Stimulated activated naive CD8-positive, alpha-beta T cell treated with anti-CD3 and anti-CD28 coated beads, Interleukin-15, amount 100 ng/mL, for 72 hours (primary cell): Measurements from ENCODE around the gene CDK6.

ENCODE experiments used
- ATAC-seq: fragments of 150-1000 bp; cut with Tn5 transposase; 2 replicates; pipeline ENCODE4 v1.10.0; 2021; ENCODE audit warnings: mild to moderate bottlenecking, moderate library complexity
- DNase-seq, 2 donors: peaks; one replicate each; pipeline ENCODE4 v3.0.0; 2021 to 2022
- H3K27ac Mint-ChIP-seq, 2 donors: one replicate each; pipeline ENCODE4 v1.8.0; 2022; ENCODE audit warnings: mild to moderate bottlenecking in 2 of 2, mixed read lengths in 2 of 2, moderate library complexity in 2 of 2
- H3K27me3 Mint-ChIP-seq: one replicate; pipeline ENCODE4 v1.8.0; 2022; ENCODE audit warnings: mixed read lengths
- H3K4me1 Mint-ChIP-seq: one replicate; pipeline ENCODE4 v1.8.0; 2022; ENCODE audit warnings: mild to moderate bottlenecking, mixed read lengths
- H3K4me3 Mint-ChIP-seq, 2 donors: one replicate each; pipeline ENCODE4 v1.8.0; 2022; ENCODE audit warnings: mild to moderate bottlenecking in 2 of 2, mixed read lengths in 2 of 2, moderate library complexity in 1 of 2
- H3K9me3 Mint-ChIP-seq, 2 donors: one replicate each; pipeline ENCODE4 v1.8.0; 2022; ENCODE audit warnings: mixed read lengths in 2 of 2

Gene CDK6

DNA sequence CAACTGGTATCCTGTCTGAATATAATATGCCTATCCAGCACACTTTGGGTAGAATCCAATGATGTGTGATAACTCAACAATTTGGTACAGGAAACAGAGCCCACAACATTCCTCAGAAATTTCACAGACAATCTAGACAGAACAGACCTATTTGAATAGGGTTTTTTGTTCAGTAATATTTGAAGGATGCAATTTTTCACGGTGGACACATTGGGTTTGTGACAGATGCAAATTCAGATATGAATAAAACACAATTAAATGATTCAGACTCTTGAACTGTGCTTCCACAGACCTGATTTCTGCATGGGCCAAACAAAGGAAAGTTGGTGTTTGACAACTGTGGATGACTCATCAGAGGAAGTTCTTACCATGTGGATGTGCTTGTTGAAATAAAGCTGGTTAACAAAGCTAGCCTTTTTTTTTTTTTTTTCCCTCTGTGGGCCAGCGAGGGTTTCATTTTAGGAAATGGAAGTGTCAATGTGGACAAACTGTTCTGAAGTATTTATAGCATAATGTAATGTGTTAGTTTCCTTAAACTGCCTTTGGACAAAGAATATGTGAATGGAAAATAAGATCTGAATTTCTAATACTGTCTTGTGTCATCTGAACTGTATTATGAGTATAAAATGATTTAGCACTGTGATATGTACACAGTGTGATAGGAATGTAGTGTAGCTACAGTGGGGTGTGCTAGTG, 203.0 kb downstream of the CDK6 start:
- H3K27me3 Mint-ChIP-seq: no peaks in the 10 kb centered on the region
- peak; percentile 7 for ATAC-seq
- peak overlapping the region; percentile 94 to 96 for H3K27ac Mint-ChIP-seq
- H3K4me1 Mint-ChIP-seq: peaks cover 86% of the 10 kb centered on the region
- H3K4me3 Mint-ChIP-seq: peak overlapping the region; percentile 71 to 74
- DNase-seq: peak in 1 of 2 donors; percentile 52
- H3K9me3 Mint-ChIP-seq: peaks cover 13 to 16% of the 10 kb centered on the region in 2 donors

DNA sequence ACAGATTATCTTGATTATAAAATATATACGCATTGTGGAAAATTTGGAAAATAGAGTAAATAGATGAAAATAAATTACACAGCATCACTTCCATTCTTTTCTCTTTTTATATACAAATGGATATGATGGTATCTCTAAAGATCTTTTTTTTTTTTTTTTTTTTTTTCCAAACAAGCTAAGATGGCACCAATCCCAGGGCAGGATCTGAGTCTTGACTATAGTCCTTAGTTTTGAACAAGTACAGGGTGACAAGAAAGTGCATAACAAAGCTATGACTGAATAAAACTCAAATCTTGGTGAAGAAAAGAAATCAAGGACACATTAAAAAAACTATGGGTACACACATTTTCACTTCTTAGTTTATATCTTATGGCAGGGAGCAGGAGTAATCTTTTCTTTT, 203.6 kb downstream of the CDK6 start:
- Mint-ChIP-seq H3K27ac (peak overlapping the region; percentile 94 to 96), H3K27me3 (no peaks in the 10 kb centered on the region), H3K4me1 (peaks cover 86% of the 10 kb centered on the region), H3K4me3 (peak overlapping the region; percentile 71 to 74), H3K9me3 (peaks cover 18 to 20% of the 10 kb centered on the region in 2 donors)
- DNase-seq (no peak), ATAC-seq (no peak)

DNA sequence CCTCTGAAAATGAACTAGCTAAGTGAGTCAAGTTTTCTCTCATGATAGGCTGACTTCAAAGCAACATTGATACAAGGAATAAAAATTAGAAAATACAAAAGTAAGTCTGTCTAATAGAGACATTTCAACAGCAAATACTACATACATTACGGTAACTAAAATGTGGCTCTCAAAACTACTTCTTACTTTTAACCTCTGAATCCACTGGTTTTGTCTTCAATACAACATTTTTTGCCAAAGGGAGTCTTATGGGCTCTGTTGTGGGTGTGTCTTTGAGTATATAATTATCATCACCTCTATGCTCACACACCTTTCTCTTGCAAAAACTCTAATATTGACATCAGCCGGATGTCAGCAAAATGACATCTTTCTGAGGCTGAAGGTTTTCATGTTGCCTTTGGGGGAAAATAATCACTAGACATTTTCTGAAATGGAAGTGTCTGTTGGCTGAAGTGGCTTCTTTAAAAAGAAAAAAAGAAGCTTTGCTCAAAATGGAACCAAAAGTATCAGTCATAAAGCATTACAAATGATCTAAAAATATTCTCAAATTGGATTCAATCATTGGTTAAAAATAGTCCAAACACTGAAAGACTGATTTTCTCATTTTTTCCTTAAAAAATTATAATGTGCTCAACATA, 204.4 kb downstream of the CDK6 start:
- Mint-ChIP-seq H3K4me3 (peak overlapping the region; percentile 41 to 47), H3K9me3 (peaks cover 18 to 20% of the 10 kb centered on the region in 2 donors), H3K27ac (peak overlapping the region; percentile 93 to 98), H3K4me1 (peaks cover 88% of the 10 kb centered on the region), H3K27me3 (no peaks in the 10 kb centered on the region)
- ATAC-seq: peak; percentile 11
- no peak for DNase-seq

DNA sequence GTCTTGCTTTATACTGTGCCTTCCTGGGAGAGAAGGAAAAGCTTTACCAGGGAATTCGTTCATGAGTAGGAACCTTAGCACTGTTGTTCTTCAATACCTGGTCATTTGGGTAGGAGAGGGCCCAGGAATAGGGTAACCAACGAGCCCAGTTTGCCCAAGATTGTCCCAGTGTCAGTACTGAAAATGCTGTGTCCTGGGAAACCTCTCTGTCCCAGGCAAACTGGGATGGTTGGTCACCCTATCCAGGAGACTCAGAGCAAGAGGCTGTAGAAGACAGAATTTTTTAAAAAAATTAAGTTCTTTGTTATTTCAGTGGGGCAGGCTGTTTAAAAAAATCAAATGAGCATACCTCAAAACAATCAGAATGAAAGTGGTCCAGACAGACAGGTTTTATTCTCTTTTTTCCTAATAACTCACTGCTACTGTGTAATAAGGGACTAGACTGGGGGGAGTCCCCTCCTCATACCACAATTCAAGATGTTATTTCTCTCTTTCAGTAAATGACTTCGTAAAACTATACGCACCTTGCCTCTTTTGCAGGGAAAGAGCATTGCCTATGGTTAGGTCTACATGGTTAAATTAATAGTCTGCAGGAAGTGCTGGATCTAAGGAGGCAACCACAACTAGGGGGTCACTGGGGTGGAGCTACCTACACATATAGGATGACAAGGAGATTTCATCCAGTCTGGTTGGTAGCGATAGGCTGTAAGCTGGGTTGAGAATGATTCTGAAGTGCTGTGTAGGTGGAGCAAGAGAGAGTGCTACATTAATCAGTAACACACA, 205.1 kb downstream of the CDK6 start:
- peaks cover 91% of the 10 kb centered on the region for H3K4me1 Mint-ChIP-seq
- H3K4me3 Mint-ChIP-seq: peak overlapping the region; percentile 41 to 47

DNA sequence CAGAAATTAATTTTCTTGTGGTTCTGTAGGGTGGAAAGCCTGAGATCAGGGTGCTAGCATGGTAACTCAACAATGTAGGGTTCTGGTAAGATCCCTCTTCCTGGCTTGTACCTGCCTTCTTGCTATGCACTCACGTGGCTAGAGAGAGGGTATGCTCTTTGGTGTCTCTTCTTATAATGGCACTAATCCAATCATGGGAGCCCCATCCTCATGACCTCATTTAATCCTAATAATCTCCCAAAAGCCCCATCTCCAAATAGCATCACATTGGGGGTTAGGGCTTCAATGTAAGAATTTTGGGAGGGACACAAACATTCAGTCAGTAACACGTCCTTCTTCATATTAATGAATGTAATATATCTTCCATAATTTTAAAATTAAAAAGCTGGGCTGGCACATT, 206.6 kb downstream of the CDK6 start:
- Mint-ChIP-seq H3K27ac (no peak overlapping the region), H3K4me3 (no peak overlapping the region), H3K4me1 (peaks cover 90% of the 10 kb centered on the region), H3K27me3 (no peaks in the 10 kb centered on the region), H3K9me3 (peaks cover 20 to 22% of the 10 kb centered on the region in 2 donors)
- DNase-seq (no peak), ATAC-seq (no peak)

More for the DNA sequence above, 205.1 kb downstream of the CDK6 start:
- no peaks in the 10 kb centered on the region for H3K27me3 Mint-ChIP-seq
- peak overlapping the region; percentile 93 to 98 for H3K27ac Mint-ChIP-seq
- ATAC-seq (peak; percentile 91), DNase-seq (peak; percentile 78 to 85)
- peaks cover 20 to 22% of the 10 kb centered on the region in 2 donors for H3K9me3 Mint-ChIP-seq

DNA sequence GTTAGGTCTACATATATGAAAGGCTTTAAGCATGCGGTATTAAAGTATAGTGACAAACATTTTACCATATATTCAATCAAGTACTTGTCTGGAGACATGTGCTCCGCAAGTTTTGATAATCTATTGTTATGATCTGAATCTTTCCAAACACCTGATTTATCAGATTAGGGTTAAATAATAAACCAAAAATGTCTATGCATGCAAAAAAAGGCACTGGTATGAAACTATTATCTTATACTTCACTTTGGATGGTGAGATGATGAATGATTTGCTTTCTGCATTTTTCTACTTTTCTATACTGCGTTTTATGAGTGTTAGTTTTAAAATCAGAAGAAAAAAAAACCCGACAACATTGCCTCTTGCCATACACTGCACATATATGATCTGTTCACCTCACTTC, 208.4 kb downstream of the CDK6 start:
- peaks cover 20 to 29% of the 10 kb centered on the region in 2 donors for H3K9me3 Mint-ChIP-seq
- H3K27ac Mint-ChIP-seq: peak overlapping the region in 1 of 2 donors; percentile 88
- no peaks in the 10 kb centered on the region for H3K27me3 Mint-ChIP-seq
- peaks cover 87% of the 10 kb centered on the region for H3K4me1 Mint-ChIP-seq
- no peak for DNase-seq
- no peak for ATAC-seq
- no peak overlapping the region for H3K4me3 Mint-ChIP-seq

DNA sequence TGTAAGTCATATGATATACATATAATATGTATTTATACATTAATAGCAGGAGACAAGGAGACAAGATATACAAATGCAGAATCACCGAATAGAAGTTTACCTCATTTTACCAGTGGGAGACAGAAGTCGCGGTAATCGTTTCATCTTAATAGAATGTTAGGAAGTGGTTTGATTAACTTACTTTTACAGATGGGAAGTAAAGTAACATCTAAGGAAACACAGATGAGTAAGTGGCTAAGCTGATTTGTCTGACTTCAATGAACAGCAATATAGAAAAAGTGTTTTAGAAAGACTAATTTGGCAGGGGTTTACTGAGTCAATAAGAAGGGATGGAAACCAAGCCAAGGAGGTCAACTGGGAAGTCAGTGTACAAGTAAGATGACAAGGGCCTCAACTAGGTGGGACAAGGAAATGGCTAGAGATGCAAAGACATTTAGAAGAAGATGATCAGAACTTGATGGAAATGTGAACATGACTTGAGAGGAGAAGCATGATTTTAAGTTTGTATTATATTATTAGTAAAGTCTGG, 210.0 kb downstream of the CDK6 start:
- ATAC-seq (no peak), DNase-seq (no peak)
- Mint-ChIP-seq H3K9me3 (peaks cover 20 to 29% of the 10 kb centered on the region in 2 donors), H3K27me3 (no peaks in the 10 kb centered on the region), H3K4me1 (peaks cover 89% of the 10 kb centered on the region), H3K27ac (peak overlapping the region; percentile 69 to 86), H3K4me3 (peak overlapping the region; percentile 3 to 81)

DNA sequence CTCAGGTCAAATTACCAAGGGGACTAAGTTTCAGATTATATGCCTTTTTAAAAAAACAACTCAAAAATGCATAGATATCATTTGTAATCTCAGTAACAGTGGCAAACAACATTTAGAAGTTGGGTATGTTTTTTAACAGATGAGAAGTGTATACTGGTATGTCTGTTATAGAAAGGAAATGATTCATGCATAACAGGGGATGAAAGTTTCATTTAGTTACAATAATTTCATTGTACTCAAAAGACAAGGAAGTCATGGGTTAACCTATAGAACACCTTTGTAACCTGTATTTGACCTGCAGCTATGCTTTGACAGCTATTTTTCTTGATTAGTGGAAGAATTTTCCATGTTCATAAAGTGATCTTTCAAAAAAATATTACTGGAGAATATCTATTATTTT, 210.8 kb downstream of the CDK6 start:
- DNase-seq (no peak), ATAC-seq (peak; percentile 83)
- Mint-ChIP-seq H3K4me1 (peaks cover 89% of the 10 kb centered on the region), H3K27ac (peak overlapping the region; percentile 94 to 97), H3K9me3 (peaks cover 20 to 29% of the 10 kb centered on the region in 2 donors), H3K27me3 (no peaks in the 10 kb centered on the region), H3K4me3 (peak overlapping the region; percentile 31)

DNA sequence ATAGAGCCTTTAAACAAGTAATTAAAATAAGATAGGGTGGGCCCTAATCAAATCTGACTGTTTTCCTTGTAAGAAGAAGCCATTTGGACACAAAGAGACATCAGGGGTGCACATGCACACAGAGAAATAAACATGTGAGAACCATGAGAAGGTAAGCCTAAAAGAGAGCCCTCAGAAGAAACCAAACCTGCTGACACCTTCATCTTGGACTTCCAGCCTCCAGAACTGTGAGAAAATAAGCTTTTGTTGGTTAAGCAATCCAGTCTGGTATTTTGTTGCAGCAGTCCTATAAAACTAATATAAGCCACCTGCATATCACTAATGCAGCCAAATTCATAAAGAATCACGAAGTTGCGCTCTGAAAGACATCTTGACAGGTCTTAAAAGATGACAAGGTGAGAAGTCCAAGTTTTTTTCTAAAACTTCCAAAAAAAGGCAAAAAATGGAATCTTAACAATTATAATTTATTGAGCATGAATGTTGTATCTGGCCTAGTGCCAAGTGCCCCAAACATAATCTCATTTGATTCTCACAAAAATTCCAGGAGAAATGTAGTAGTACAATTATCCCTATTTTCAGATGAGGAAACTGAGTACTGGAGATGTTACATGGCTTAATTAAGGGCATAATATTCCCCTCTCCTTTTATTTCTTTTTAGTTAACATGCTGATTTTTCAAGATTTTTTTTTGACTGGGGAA, 211.9 kb downstream of the CDK6 start:
- peak overlapping the region; percentile 34 to 94 for H3K27ac Mint-ChIP-seq
- H3K4me1 Mint-ChIP-seq: peaks cover 82% of the 10 kb centered on the region
- H3K27me3 Mint-ChIP-seq: no peaks in the 10 kb centered on the region
- ATAC-seq (no peak), DNase-seq (no peak)
- peak overlapping the region in 1 of 2 donors; percentile 31 for H3K4me3 Mint-ChIP-seq
- peaks cover 12 to 24% of the 10 kb centered on the region in 2 donors for H3K9me3 Mint-ChIP-seq

DNA sequence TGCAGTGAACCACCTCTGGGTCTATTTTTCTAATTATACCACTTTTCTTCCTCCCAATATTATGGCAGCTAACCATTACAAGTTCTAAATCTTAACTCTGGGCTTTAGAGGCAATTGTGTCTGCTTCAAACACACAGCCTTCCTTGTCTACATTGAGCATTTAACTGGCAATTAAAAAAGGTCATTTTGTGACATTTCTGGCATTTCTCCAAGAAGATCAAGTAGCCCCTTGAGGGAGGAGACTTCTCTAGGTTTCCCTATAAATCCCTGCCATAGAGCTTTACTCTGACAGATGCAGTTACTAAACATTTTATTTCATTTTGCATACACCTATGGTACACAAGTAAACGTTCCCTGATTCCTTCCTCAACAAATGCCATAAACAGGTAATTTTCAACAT, 212.8 kb downstream of the CDK6 start:
- Mint-ChIP-seq H3K27ac (peak overlapping the region in 1 of 2 donors; percentile 28), H3K4me3 (no peak overlapping the region), H3K27me3 (no peaks in the 10 kb centered on the region), H3K9me3 (peaks cover 5 to 18% of the 10 kb centered on the region in 2 donors), H3K4me1 (peaks cover 73% of the 10 kb centered on the region)
- ATAC-seq (no peak), DNase-seq (no peak)

DNA sequence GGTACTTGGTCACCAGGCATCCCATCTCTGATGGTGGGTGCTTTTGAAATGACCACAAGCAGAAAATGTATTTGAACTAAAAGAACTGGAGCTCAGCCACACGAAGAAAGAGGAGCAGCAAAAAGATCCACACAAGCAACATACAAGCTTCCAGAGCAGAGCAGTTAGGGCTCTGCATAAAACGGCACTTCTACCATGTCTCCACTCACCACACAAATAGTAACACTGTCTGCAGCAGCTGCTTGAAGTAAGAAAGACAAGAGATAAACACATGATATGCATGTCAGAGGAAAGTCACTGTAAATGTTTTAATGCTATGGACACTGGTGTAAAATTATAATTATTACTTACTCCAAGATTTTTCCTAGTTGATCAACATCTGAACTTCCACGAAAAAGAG, 213.7 kb downstream of the CDK6 start:
- peak overlapping the region in 1 of 2 donors; percentile 23 for H3K4me3 Mint-ChIP-seq
- ATAC-seq (no peak), DNase-seq (no peak)
- H3K27me3 Mint-ChIP-seq: no peaks in the 10 kb centered on the region
- peak overlapping the region in 1 of 2 donors; percentile 61 for H3K27ac Mint-ChIP-seq
- H3K4me1 Mint-ChIP-seq: peaks cover 68% of the 10 kb centered on the region
- H3K9me3 Mint-ChIP-seq: peaks cover 0 to 11% of the 10 kb centered on the region in 2 donors

DNA sequence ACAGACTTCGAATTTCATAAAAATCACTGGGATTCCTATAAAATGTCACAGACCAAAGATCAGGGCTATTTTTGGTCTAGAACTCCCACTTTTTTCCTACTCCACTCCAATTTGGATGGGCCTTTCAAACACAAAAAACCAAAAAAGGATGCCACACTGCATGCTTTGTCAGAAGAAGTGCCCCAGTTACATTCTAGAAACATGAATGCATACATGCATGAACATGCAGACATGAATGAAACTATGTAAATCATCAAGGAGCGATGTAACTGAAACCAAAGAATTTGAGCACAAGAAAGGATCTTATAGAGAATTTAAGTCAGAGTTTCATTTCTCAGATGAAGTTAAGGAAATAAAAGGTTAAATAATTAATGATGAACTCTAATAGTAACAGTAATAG, 214.3 kb downstream of the CDK6 start:
- Mint-ChIP-seq H3K9me3 (peaks cover 0 to 11% of the 10 kb centered on the region in 2 donors), H3K27ac (peak overlapping the region in 1 of 2 donors; percentile 18), H3K27me3 (no peaks in the 10 kb centered on the region), H3K4me3 (peak overlapping the region in 1 of 2 donors; percentile 38), H3K4me1 (peaks cover 61% of the 10 kb centered on the region)
- DNase-seq (no peak), ATAC-seq (no peak)

DNA sequence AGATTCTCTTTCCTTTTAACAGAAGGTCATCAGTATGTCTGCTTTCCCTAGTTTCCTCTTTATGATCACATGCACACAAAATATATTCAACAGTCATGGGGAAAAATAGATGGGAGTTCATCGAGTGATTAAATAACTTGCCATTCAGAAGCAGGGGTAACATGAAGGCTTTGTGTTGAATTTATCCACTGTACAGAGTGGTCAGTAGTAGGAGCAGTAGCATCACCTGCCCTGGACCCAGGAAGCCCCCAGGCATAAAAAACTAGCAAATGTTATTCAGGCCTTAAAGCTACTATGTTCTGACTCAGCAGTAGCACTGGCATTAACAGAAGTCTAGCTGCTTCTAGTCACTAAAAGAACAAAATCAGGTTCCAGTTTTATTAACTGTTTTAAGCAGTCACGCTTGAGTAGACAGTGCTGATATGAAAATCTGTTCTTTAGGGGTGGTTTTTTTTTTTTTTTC, 214.8 kb downstream of the CDK6 start:
- peak; percentile 58 for ATAC-seq
- H3K4me3 Mint-ChIP-seq: peak overlapping the region; percentile 65 to 67

DNA sequence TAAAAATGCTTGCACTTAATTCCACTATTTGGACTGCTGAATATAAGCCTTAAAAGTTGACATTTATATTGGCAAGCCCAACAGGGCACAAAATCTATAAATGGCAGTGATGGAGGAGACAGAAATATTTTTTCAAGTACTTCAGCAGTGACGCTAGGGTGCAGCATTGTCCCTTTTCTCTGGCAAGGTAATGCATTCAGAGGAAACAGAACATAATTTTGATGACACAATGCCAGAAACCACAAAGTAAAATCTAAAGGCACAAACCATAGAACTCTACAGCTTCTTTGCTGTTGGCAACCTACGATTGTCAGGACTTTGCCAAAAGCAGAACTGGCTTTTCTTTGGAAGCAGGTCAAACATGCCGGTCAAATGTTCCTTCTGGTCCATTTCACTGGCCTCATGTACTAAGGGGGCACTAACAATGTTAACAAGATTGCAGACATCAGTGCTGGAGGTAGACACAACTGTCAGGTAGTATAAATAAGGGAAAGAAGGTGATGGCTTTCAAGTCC, 215.3 kb downstream of the CDK6 start:
- Mint-ChIP-seq H3K27ac (peak overlapping the region; percentile 86 to 90), H3K4me1 (peaks cover 52% of the 10 kb centered on the region), H3K9me3 (peaks cover 0 to 7% of the 10 kb centered on the region in 2 donors), H3K27me3 (no peaks in the 10 kb centered on the region), H3K4me3 (peak overlapping the region; percentile 65 to 67)
- DNase-seq (peak; percentile 72 to 83), ATAC-seq (peak; percentile 83)

More for the DNA sequence above, 214.8 kb downstream of the CDK6 start:
- Mint-ChIP-seq H3K27ac (peak overlapping the region; percentile 86 to 90), H3K9me3 (peaks cover 0 to 10% of the 10 kb centered on the region in 2 donors), H3K4me1 (peaks cover 57% of the 10 kb centered on the region), H3K27me3 (no peaks in the 10 kb centered on the region)
- no peak for DNase-seq
